ENCODE measurements around the gene DBN1. TPM values are rescaled to one million over a fixed set of nuclear protein-coding genes. Genes with fewer than 3 reads are reported as not detected.

DBN1 gene
- total and polyA plus RNA-seq, 2 donors (not counting 3 experiments of a cell fraction or from before 2014, with no cell fraction given): 198 to 336 TPM

DNA sequence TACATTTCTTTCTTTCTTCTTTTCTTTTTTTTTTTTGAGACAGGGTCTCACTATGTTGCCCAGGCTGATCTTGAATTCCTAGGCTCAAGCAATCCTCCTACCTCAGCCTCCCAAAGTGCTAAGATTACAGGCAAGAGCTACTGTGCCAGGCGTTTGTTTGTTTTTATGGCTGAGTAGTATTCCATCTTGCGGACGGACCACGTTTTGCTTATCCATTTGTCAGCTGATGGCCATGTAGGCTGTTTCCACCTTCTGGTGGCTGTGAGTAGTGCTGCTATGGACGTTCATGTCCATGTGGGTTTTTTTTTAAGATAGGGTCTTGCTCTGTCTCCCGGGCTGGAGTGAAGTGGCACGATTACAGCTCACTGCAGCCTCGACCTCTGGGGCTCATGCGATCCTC is 33.7 kb upstream of the DBN1 start:
- no peak overlapping the region for H2AFZ ChIP-seq (ENCODE audit: low read depth, low read length)
- H3K4me2 ChIP-seq (ENCODE audit: insufficient read depth, low read length): no peak overlapping the region
- H3K36me3 ChIP-seq (ENCODE audit: control insufficient read depth in 2 of 2, extremely low read depth in 1 of 2, insufficient read depth in 2 of 2, low read length in 2 of 2): peaks cover 5 to 18% of the 10 kb centered on the region in 2 experiments
- H3K4me1 ChIP-seq (ENCODE audit: control insufficient read depth, extremely low read depth, insufficient read depth, low read length): peaks cover 9% of the 10 kb centered on the region
- H3K79me2 ChIP-seq (ENCODE audit: control insufficient read depth, insufficient read depth, low read length): no peaks in the 10 kb centered on the region
- intact Hi-C loops (cut with micrococcal nuclease) (no loop called here), dilution Hi-C loops (cut with MboI; ENCODE audit: extremely low pct_ligation_motif_present, low sequenced_read_pairs) (no loop called here)
- no peaks in the 10 kb centered on the region for H3K9me1 ChIP-seq (replicated peaks; ENCODE audit: control insufficient read depth, extremely low read depth, insufficient read depth, low read length)
- DNase-seq (ENCODE audit: low read depth, low spot score) (peak; percentile 28), FAIRE-seq (no peak)
- TF ChIP-seq FOS (IDR thresholded peaks at IDR 0.05; ENCODE audit: borderline replicate concordance, insufficient read depth, low read length): no peak
- TF ChIP-seq, protein P1, sequence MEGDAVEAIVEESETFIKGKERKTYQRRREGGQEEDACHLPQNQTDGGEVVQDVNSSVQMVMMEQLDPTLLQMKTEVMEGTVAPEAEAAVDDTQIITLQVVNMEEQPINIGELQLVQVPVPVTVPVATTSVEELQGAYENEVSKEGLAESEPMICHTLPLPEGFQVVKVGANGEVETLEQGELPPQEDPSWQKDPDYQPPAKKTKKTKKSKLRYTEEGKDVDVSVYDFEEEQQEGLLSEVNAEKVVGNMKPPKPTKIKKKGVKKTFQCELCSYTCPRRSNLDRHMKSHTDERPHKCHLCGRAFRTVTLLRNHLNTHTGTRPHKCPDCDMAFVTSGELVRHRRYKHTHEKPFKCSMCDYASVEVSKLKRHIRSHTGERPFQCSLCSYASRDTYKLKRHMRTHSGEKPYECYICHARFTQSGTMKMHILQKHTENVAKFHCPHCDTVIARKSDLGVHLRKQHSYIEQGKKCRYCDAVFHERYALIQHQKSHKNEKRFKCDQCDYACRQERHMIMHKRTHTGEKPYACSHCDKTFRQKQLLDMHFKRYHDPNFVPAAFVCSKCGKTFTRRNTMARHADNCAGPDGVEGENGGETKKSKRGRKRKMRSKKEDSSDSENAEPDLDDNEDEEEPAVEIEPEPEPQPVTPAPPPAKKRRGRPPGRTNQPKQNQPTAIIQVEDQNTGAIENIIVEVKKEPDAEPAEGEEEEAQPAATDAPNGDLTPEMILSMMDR (IDR thresholded peaks at IDR 0.05; ENCODE audit: extremely low read depth in 1 of 2, insufficient read depth in 1 of 2, low read depth in 1 of 2, low read length in 2 of 2): peak; percentile 8 to 9
- TF ChIP-seq EZH2 (IDR thresholded peaks at IDR 0.05; ENCODE audit: borderline replicate concordance, low read depth, low read length, severe bottlenecking): no peak
- H3K9me3 ChIP-seq (replicated peaks; ENCODE audit: control insufficient read depth, insufficient read depth, low read length): no peaks in the 10 kb centered on the region
- BruUV-seq (replicated peaks): no TSS peak
- H4K20me1 ChIP-seq (replicated peaks; ENCODE audit: control insufficient read depth, extremely low read depth, insufficient read depth, low read length): no peaks in the 10 kb centered on the region
- CTCF ChIA-PET: interaction anchor here (0.9 to 2.5 kb wide), 6 partner anchors 9 to 136 kb away, joined by 3 to 10 read pairs (median 4); partner anchors contain the start of gene DDX41
- no peaks in the 10 kb centered on the region for H3K27me3 ChIP-seq (ENCODE audit: control insufficient read depth in 2 of 2, insufficient read depth in 2 of 2, low read length in 2 of 2)
- H3K9ac ChIP-seq (replicated peaks; ENCODE audit: extremely low read depth, insufficient read depth, low read length): no peak overlapping the region
- POLR2A ChIA-PET: interaction anchor here (2.1 kb wide), 1 partner anchor 10 kb away, joined by 6 read pairs; the partner anchor contains the start of gene PDLIM7
- no peak overlapping the region for H3K4me3 ChIP-seq (replicated peaks in 1 of 3; ENCODE audit: insufficient read depth in 1 of 3, low read depth in 1 of 3, low read length in 3 of 3)
- no peak overlapping the region for H3K27ac ChIP-seq (ENCODE audit: insufficient read depth, low read depth, low read length)

DNA sequence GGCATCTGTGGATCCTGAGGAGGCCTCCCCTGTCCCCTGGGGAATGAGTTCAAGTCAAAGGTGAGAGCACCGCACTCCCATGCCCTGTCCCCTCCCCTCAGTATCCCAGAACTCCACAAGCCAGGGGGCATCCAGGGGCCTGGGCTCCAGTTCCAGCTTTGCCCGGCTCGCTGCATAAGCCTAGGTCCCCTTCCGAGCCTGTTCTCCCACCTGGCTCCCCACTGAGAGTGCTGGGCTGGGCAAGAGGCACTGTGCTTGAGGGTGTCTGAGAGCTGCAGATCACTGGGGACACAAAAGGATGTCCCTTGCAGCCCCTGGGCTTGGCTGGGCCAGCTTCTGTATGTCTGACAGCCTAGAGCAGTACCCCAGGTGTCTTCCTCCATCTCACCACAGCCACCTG is 31.6 kb upstream of the DBN1 start:
- ChIA-PET CTCF (interaction anchor here (1.2 kb wide), 1 partner anchor 101 kb away, joined by 7 read pairs; no protein-coding TSS in a partner anchor), POLR2A (no interaction called here)
- no peaks in the 10 kb centered on the region for H3K9me3 ChIP-seq (replicated peaks; ENCODE audit: control insufficient read depth, insufficient read depth, low read length)
- no peak overlapping the region for H3K27ac ChIP-seq (ENCODE audit: insufficient read depth, low read depth, low read length)
- no peak overlapping the region for H3K4me3 ChIP-seq (replicated peaks in 1 of 3; ENCODE audit: insufficient read depth in 1 of 3, low read depth in 1 of 3, low read length in 3 of 3)
- no peak for TF ChIP-seq MYC (IDR thresholded peaks at IDR 0.05; ENCODE audit: low read depth, low read length)
- TF ChIP-seq FOS (IDR thresholded peaks at IDR 0.05; ENCODE audit: borderline replicate concordance, insufficient read depth, low read length): no peak
- TF ChIP-seq, protein P1 (IDR thresholded peaks at IDR 0.05; ENCODE audit: extremely low read depth in 1 of 2, insufficient read depth in 1 of 2, low read depth in 1 of 2, low read length in 2 of 2): no peak
- TF ChIP-seq JUN (IDR thresholded peaks at IDR 0.05; ENCODE audit: borderline replicate concordance, insufficient read depth, insufficient read length, low read depth): no peak
- TF ChIP-seq POLR2A (IDR thresholded peaks at IDR 0.05; ENCODE audit: low read depth, low read length): no peak
- TF ChIP-seq GATA2 (IDR thresholded peaks at IDR 0.05; ENCODE audit: insufficient read depth, insufficient read length, low read depth, low read length): no peak
- TF ChIP-seq POLR2AphosphoS5 (IDR thresholded peaks at IDR 0.05; ENCODE audit: insufficient read depth, low read depth, low read length): no peak
- TF ChIP-seq EZH2 (IDR thresholded peaks at IDR 0.05; ENCODE audit: borderline replicate concordance, low read depth, low read length, severe bottlenecking): no peak
- TF ChIP-seq, protein P2, sequence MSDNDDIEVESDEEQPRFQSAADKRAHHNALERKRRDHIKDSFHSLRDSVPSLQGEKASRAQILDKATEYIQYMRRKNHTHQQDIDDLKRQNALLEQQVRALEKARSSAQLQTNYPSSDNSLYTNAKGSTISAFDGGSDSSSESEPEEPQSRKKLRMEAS (IDR thresholded peaks at IDR 0.05; ENCODE audit: insufficient read depth, insufficient read length): no peak
- no peak for DNase-seq (ENCODE audit: low read depth, low spot score)
- H3K9me1 ChIP-seq (replicated peaks; ENCODE audit: control insufficient read depth, extremely low read depth, insufficient read depth, low read length): no peaks in the 10 kb centered on the region
- peaks cover 9% of the 10 kb centered on the region for H3K4me1 ChIP-seq (ENCODE audit: control insufficient read depth, extremely low read depth, insufficient read depth, low read length)
- H2AFZ ChIP-seq (ENCODE audit: low read depth, low read length): no peak overlapping the region
- dilution Hi-C loops (cut with MboI; ENCODE audit: extremely low pct_ligation_motif_present, low sequenced_read_pairs) (no loop called here), intact Hi-C loops (cut with micrococcal nuclease) (no loop called here)
- no TSS peak for BruUV-seq (replicated peaks)
- no peaks in the 10 kb centered on the region for H3K79me2 ChIP-seq (ENCODE audit: control insufficient read depth, insufficient read depth, low read length)
- no peak for FAIRE-seq
- no peak overlapping the region for H3K9ac ChIP-seq (replicated peaks; ENCODE audit: extremely low read depth, insufficient read depth, low read length)
- no peaks in the 10 kb centered on the region for H3K27me3 ChIP-seq (ENCODE audit: control insufficient read depth in 2 of 2, insufficient read depth in 2 of 2, low read length in 2 of 2)
- peaks cover 0 to 3% of the 10 kb centered on the region in 2 experiments for H3K36me3 ChIP-seq (ENCODE audit: control insufficient read depth in 2 of 2, extremely low read depth in 1 of 2, insufficient read depth in 2 of 2, low read length in 2 of 2)
- H4K20me1 ChIP-seq (replicated peaks; ENCODE audit: control insufficient read depth, extremely low read depth, insufficient read depth, low read length): no peaks in the 10 kb centered on the region
- H3K4me2 ChIP-seq (ENCODE audit: insufficient read depth, low read length): no peak overlapping the region
